ENCODE results near the gene GM2A. TPM values are rescaled to one million over a fixed set of nuclear protein-coding genes. Genes with fewer than 3 reads are reported as not detected.

Gene GM2A
- total and polyA plus RNA-seq, 2 of the 13 experiments (the other 11 are each of a cell fraction or from before 2014, with no cell fraction given), result 14.6 to 29.6 TPM

- TF ChIP-seq MTF1 (CRISPR knock-in tag; IDR thresholded peaks at IDR 0.05) (no peak), HINFP (CRISPR knock-in tag; IDR thresholded peaks at IDR 0.05; ENCODE audit: low read depth) (no peak), ZNF207 (IDR thresholded peaks at IDR 0.05; ENCODE audit: borderline replicate concordance) (no peak), ZSCAN20 (CRISPR knock-in tag; IDR thresholded peaks at IDR 0.05; ENCODE audit: borderline replicate concordance) (no peak), ISX (CRISPR knock-in tag; conservative IDR thresholded peaks at IDR 0.05) (no peak), SRSF1 (optimal IDR thresholded peaks at IDR 0.05; ENCODE audit: low read depth, low read length) (no peak), ZSCAN12 (CRISPR knock-in tag; IDR thresholded peaks at IDR 0.05) (no peak)
Observed at GRCh38 chr5:151271336-151271735, 18.4 kb downstream of the GM2A start (continued).

- ChIA-PET CTCF (ENCODE audit: low intra/inter-chr PET ratio, low total read pairs) (no interaction called here), POLR2A (no interaction called here)
- no peak for DNase-seq (ENCODE audit: low spot score)
- Histone ChIP-seq H3K79me2 (ENCODE audit: insufficient read depth, low read length) (no peaks in the 10 kb centered on the region), H3K4me3 (replicated peaks in 1 of 3; ENCODE audit: insufficient read depth in 1 of 3, low read depth in 2 of 3, low read length in 3 of 3) (no peak overlapping the region), H3K4me1 (ENCODE audit: insufficient read depth, low read length) (no peaks in the 10 kb centered on the region), H3K36me3 (replicated peaks in 1 of 2; ENCODE audit: control insufficient read depth in 1 of 2, insufficient read depth in 2 of 2, low read length in 2 of 2) (peaks cover 0 to 4% of the 10 kb centered on the region in 2 experiments; a peak in 1 of 5 replicates), H3K27me3 (ENCODE audit: control insufficient read depth in 1 of 2, insufficient read depth in 2 of 2, low read length in 2 of 2) (no peaks in the 10 kb centered on the region), H3K9me3 (ENCODE audit: low read length) (no peaks in the 10 kb centered on the region), H2AFZ (ENCODE audit: low read length) (no peak overlapping the region), H3K9ac (ENCODE audit: insufficient read depth, low read depth, low read length) (no peak overlapping the region), H3K27ac (ENCODE audit: extremely low read length, insufficient read depth, low read length) (no peak overlapping the region), H3K4me2 (ENCODE audit: low read depth, low read length) (no peak overlapping the region), H4K20me1 (ENCODE audit: insufficient read depth, low read length) (no peaks in the 10 kb centered on the region)
- ATAC-seq, result no peak
- no peak for FAIRE-seq
- in situ Hi-C loops (cut with HindIII; ENCODE audit: extremely low pct_ligation_motif_present, low pct_unique_long_range_greater_than_20kb), result no loop called here
- intact Hi-C loops (cut with micrococcal nuclease; ENCODE audit: unreplicated experiment), result no loop called here
- no TSS peak for BruUV-seq (replicated peaks)
- TF ChIP-seq PRPF4 (IDR thresholded peaks at IDR 0.05; ENCODE audit: low read depth, low read length, poor library complexity, severe bottlenecking) (no peak), ERF (CRISPR knock-in tag; IDR thresholded peaks at IDR 0.05) (no peak), ZNF18 (CRISPR knock-in tag; IDR thresholded peaks at IDR 0.05; ENCODE audit: insufficient replicate concordance) (no peak), POGK (CRISPR knock-in tag; conservative IDR thresholded peaks at IDR 0.05) (no peak), CSRNP2 (CRISPR knock-in tag; conservative IDR thresholded peaks at IDR 0.05; ENCODE audit: low read depth) (no peak), ZBTB49 (CRISPR knock-in tag; IDR thresholded peaks at IDR 0.05; ENCODE audit: borderline replicate concordance) (no peak), ZNF350 (CRISPR knock-in tag; IDR thresholded peaks at IDR 0.05; ENCODE audit: borderline replicate concordance, low read depth) (no peak), CREB1 (IDR thresholded peaks at IDR 0.05) (no peak), CREB1 (CRISPR knock-in tag; IDR thresholded peaks at IDR 0.05) (no peak)
Observed at GRCh38 chr5:151274666-151275065, 21.7 kb downstream of the GM2A start.
